HG03460 (cell line): Measurements from ENCODE around the gene SLC1A4.

ENCODE experiments used
- ATAC-seq: cut with Tn5 transposase; IDR thresholded peaks from one replicate; pipeline ENCODE4 v1.9.1; 2021; ENCODE audit not compliant: unreplicated experiment

SLC1A4 gene

DNA sequence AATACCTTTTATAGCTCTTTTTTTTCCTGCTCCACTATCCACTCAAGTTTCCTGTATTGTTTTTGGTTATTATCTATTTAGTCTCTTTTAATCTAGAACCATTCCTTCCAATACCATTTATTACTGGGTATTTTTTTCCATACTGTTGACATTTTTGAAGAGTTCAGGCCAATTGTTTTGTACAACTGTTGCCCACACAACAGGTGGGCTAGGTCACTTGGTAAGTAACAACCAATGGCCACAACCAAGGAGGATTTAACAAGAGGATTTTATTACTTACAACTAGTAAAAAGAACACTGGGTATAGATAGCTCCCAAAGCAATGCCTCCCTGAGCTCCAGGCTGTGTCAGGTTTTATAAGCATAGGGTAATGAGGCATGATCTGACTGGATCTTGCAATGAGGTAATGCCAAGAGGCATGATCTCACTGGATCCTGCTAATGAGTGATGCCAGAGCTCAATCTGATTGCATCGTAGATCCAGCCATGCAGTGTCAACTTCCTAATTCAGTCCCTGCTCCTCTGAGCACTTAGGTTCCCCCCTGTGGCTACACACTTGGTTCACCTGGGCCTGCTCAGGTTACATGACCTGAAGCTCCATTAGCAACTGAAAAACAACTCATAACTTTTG, 59.9 kb downstream of the SLC1A4 start:
- no peak for ATAC-seq

DNA sequence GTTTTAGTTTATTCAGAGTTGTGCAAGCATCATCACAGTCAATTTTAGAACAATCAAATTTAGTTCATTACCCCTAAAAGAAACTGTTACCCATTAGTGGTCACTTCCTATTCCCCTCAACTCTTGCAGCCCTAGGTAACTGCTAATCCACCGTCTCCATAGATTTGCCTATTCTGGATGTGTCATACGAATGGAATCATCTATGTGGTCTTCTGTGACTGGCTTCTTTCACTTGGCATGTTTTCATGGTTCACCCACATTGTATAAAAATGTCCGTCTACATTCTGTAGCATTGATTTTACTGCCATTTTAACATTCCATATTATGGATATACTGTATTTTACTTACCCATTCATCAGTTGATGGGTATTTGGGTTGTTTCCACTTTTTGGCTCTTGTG, 61.7 kb downstream of the SLC1A4 start:
- ATAC-seq = no peak

- ATAC-seq = peak; percentile 47
These were observed 64.0 kb downstream of the SLC1A4 start for GRCh38 chr2:65053199-65053598.

- no peak for ATAC-seq
These were observed 65.7 kb downstream of the SLC1A4 start for GRCh38 chr2:65054749-65055421.

- peak; percentile 23 for ATAC-seq
These were observed 66.4 kb downstream of the SLC1A4 start for GRCh38 chr2:65055422-65056214.

DNA sequence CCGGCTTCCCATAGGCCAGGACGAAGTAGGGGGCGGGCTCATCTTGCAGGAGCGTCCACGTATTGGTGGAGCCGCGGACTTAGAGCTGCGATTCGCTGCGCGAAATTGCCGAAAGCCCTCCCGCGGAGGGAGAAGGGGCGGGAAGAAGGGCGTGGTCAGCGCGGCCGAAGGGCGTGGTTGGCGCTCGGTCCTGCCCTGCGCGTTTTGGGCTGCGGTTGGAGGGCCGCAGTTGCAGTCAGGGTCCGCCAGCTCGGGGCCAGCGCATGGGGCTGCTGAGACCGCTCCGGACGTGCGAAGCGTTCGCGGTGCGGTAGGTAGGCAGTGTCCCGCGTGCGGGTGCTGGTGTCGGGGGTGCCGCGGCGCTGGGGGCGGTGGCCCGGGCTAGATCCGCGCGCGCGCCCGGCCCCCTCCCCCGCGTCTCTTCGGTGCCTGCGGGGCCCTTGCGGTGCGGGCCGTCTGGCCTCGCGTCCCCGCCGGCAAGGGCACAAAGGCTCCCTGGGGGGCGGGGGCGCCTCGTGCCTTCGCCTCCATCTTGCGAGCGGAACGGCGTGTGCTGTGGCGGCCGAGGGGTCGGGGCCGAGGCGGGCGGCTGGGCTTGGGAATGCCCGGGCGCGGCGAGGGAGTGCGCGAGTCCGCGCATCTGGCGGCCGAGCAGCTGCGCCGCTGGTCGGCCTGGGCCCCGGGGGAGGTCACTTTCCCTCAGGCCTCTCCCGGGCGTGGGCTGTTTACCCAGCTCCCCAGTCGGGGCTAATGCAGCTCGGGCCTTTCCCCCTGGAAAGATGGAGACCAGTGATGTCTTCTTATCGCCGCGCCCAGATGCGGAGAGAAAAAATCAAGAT, 67.2 kb downstream of the SLC1A4 start, which contains the start of gene CEP68:
Gene CEP68, plus strand, starts transcription at position 202 of the 839 bp plus-strand sequence. CDS start 13,029 bp downstream, outside the sequence.
- peak; percentile 77 for ATAC-seq

GRCh38 chr2:65057054-65057375, 67.8 kb downstream of the SLC1A4 start:
- no peak for ATAC-seq

GRCh38 chr2:65057391-65058052, 68.3 kb downstream of the SLC1A4 start:
- ATAC-seq = peak; percentile 24

GRCh38 chr2:65059071-65059470, 69.9 kb downstream of the SLC1A4 start:
- ATAC-seq = no peak

GRCh38 chr2:65061146-65061909, 72.1 kb downstream of the SLC1A4 start:
- ATAC-seq = no peak

DNA sequence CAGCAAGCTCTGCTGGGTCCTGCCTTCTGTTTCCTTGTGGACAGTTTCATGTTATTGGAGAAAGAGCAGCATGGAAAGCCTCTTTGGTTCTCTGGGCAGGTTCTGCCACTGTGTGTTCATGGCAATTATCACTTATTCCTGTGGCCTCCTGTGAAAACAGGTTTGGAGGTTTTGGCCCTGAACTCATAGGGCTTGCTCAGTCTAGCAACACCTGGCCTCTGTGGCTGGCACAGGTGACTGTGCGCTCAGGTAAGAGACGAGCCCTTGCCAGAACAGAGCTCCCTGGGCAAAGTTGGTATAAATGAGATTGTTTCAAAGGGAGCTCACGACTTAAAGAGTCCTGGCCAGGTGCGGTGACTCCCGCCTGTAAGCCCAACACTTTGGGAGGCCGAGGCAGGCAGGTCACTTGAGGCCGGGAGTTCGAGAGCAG, 72.7 kb downstream of the SLC1A4 start:
- no peak for ATAC-seq

GRCh38 chr2:65062843-65063825, 73.9 kb downstream of the SLC1A4 start:
- no peak for ATAC-seq

DNA sequence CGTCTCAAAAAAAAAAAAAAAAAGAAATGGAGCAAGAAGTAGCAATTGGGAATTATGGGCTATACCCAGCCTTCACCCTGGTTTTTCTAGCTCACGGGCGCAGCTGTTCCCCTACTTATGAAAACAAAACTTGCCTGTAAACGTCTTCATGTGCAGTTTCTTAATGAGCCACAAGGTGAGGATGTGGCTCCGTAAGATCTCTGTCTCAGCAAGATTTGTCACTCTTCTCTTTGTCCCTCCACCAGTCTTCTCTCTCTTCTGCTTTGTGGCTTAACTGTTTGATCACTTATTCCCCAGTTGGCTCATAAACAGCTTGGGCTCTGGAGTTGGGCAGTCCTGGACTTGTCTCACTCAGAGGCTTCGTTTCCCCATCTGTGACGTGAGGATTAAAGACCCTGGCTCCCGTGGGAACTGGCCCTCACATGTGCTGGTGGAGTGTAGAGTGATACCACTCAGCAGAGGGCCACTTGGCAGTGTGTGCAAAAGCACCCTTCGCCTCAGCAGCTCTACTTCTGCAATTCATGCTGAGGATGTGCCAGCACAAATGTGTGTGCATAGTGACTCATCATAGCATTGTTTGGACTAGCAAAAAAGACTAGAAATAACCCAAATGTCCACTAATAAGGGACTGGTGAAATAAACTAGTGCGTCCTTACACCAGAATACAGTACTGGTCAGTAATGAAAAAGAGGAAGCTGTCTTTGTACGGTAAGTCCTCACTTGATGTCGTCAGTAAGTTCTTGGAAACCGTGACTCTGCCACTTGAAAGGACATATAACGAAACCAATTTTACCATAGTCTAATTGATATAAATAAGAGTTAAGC, 75.7 kb downstream of the SLC1A4 start:
- peak; percentile 78 for ATAC-seq

DNA sequence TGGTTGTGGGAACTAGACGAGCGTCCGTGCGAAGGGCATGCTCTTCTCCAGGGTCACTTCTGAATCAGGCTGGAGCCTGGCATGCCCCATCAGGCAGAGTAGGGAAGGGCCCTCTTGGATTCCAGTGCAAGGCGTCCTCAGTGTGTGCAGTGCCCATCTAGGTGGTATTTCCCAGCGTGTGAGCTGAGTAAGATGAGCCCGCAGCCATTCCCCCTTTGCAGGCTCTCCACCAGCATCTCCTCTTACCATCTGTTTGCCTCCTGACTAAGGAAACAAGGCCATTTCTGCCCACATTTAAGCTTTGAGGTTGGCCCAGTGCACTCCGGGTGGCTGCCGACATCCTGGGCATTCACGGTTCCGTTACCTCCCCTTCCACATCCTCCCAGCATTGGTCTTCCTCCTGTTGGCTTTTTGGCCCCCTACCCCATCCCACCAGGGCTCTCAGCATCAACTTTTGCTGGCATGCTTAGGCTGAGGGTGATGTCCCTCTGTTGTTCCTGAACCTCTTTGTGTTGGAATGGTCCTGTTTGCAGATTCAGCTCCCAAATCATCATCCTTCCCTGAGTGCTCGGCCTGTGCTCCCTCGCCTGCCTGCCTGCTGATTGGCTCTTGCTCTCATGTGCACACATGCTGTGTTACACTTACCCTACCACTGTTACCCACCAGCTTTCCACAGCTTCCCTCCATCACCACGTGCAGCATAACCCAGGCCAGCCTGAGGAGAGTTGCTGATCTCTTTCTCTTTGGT, 78.8 kb downstream of the SLC1A4 start:
- no peak for ATAC-seq

DNA sequence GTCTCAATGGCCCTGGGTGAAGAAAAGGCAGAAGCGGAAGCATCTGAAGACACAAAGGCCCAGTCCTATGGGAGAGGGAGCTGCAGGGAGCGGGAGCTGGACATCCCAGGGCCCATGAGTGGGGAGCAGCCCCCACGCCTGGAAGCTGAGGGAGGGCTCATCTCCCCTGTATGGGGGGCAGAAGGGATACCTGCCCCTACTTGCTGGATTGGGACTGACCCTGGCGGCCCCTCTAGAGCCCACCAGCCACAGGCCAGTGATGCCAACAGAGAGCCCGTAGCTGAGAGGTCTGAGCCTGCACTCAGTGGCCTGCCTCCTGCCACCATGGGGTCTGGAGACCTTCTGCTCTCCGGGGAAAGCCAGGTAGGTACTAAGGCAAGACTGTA, 80.2 kb downstream of the SLC1A4 start:
- ATAC-seq = no peak

GRCh38 chr2:65070172-65070830, 81.1 kb downstream of the SLC1A4 start:
- ATAC-seq = no peak

GRCh38 chr2:65070856-65071255, 81.7 kb downstream of the SLC1A4 start:
- ATAC-seq = no peak
